ENCODE measurements around the gene LRRC27. TPM values are rescaled to one million over a fixed set of nuclear protein-coding genes. Genes with fewer than 3 reads are reported as not detected.

Gene LRRC27
- polyA plus RNA-seq, 4 donors = 23.2 to 40.2 (median 26.1) TPM

DNA sequence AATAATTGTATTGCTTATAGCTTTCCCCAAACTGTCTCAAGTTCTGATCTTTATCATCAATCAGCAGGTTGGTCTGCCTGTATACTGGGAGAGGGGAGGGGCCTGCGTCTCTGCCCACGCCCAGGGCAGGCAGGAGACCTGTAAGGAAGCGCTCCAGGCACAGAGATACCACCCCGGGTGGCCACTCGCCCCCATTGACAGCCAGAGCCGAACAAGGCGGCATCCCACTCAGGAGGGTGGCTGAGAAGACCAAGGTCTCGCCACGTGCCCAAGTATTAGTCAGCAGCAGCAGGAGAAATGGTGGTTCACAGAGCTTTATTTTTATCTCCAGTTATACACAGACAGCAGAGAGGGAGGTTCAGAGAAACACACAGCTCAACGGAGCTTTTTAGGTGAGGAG lies 31.4 kb upstream of the LRRC27 start:
- DNase-seq (ENCODE audit: low read depth in 4 of 4, low spot score in 3 of 4) = no peak

GRCh38 chr10:132301371-132302330 lies 30.3 kb upstream of the LRRC27 start:
- no peak for DNase-seq (ENCODE audit: low read depth in 4 of 4, low spot score in 3 of 4)

DNA sequence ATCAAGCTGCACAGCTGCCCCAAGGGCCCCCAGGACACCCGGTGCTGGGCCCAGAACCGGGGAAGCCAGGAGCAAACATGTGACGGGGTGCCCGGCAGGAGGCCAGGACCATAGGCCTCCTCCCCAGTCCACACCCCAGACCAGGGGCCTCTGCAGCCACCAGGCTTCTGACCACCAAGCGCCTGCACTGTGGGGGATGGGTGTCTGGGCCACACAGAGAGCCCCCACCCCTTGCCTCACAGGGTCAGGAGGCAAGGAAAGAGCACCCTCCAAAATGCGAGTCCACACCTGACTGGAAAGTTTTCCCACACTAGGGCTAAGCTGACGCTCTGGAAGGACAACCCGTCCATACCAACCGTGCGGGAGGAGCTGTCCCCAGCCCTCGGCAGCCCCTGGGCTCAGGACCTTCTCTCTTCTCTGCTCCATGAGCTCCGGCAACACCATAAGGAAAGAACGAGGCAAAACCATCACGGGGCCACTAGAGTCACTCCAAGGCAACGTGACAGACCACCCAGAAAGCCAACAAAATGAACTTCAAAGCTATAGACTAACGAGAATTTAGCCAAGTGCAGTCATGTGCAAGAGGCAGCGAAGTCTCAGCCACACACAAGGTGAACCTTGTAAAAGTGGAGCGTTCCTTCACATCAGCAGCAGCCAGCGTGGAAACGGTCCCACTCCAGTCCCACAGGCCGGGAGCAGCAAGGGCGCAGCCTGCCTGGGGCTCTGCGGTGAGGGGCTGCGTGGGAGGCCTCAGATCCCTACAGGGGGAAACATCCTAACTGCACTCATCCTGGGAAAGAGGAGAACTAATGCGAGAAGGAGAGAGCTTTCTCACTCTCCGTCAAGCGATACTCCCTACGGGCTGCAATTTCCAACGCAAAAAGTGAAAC lies 29.3 kb upstream of the LRRC27 start:
- DNase-seq (ENCODE audit: low read depth in 4 of 4, low spot score in 3 of 4) = no peak

DNA sequence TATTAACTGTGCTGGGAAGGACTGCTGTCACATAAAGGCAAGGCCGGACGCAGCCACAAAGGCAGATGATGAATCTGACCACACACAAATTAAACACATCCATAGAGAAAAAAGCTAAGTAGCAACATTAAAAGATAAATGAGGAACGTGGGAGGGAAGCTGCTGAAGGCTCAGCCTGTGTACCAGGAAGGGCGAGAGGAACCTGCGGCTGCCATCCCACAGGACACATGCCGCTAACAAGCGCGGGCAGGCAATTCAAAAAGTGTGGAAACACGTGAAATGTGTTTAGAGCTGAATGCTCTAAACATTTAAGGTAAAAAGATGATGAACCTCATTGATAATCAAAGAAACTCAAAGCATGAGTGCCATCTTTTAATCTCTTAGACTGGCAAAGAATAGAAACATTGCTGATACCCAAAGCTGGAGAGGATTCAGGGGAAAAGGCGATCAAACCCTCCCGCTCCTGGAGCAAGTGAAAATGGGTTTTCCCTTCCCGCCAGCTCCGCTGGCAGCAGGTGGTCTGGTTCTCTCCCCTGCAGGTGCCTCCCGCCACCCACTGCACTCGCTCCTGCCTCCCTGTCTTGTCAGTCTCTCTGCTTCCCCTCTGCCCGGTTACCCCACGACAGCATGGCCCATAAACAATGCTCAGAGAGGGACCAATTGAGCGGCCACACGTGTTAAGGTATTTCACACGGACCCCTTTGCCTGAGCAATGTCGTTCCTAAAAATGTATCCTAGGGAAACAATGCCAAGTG lies 28.5 kb upstream of the LRRC27 start:
- DNase-seq (ENCODE audit: low read depth in 4 of 4, low spot score in 3 of 4) = no peak

- no peak for DNase-seq (ENCODE audit: low read depth in 4 of 4, low spot score in 3 of 4)
Measured at GRCh38 chr10:132304756-132305509, 27.1 kb upstream of the LRRC27 start.

- no peak for DNase-seq (ENCODE audit: low read depth in 4 of 4, low spot score in 3 of 4)
Measured at GRCh38 chr10:132305654-132306342, 26.2 kb upstream of the LRRC27 start.

DNA sequence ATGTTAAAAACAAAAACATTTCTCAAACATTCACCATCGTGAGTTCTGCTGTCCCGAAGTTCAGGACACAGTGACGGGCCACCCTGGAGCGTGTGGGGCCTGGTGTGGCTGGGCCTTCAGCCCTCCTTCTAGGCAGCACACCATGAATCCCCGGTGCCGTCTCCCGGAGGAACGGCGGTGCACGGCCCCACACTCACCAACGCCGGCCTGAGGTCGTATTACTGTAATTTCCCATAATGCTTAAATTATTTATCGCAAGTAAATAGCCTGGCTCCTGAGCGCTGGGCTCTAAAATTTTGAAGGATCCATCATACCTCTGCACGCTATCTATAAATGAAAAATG lies 25.7 kb upstream of the LRRC27 start:
- DNase-seq (ENCODE audit: low read depth in 4 of 4, low spot score in 3 of 4) = no peak

DNA sequence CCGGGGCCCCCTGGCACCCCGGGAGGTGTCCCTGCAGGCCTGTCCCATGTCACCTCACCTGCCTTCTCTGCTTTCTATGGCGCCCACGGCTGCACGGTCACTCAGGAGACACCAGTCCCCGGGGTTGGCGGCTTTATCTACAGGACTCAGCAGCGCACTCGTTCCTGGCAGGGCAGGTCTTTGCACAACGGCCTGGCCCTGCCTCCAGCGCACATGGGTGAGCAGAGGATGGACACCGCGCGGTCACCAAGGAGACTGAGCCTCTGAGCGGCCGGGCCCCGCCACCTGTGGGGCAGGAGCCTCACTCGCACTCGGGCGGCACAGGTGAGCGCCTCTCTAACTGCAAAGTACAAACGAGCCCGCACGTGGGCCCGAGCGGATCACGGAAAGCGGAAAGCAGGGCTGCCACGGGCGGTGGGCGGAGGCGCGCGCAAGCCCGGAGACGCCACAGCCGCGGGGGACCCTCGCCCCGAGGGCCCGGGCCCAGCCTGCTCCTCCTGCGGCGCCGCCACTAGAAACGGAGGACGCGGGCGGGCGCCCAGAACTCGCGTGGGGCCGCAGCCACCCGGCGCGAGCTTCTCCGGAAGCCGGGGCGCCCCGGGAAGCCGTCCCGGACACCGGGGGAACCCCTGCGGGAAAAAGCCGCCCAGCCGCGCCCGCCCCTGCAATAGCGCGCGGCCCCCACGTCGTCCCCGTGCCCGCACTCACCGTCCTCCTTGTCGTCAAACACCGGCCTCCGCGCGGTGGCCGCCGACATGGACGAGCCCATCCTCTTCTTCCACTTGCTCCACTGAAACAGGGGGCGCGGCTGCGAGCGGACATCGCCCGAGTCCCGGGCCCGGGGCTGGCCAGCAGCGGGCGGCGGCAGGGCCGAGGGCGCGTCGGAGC lies 24.9 kb upstream of the LRRC27 start:
- no peak for DNase-seq (ENCODE audit: low read depth in 4 of 4, low spot score in 3 of 4)

GRCh38 chr10:132307823-132308586 lies 24.0 kb upstream of the LRRC27 start, which contains the start of gene STK32C:
Gene STK32C (minus strand): TSS chr10:132307950. CDS start chr10:132307833, 117 bp downstream.
- DNase-seq (ENCODE audit: low read depth in 4 of 4, low spot score in 3 of 4) = peak; percentile 73 to 88 (median 77)

DNA sequence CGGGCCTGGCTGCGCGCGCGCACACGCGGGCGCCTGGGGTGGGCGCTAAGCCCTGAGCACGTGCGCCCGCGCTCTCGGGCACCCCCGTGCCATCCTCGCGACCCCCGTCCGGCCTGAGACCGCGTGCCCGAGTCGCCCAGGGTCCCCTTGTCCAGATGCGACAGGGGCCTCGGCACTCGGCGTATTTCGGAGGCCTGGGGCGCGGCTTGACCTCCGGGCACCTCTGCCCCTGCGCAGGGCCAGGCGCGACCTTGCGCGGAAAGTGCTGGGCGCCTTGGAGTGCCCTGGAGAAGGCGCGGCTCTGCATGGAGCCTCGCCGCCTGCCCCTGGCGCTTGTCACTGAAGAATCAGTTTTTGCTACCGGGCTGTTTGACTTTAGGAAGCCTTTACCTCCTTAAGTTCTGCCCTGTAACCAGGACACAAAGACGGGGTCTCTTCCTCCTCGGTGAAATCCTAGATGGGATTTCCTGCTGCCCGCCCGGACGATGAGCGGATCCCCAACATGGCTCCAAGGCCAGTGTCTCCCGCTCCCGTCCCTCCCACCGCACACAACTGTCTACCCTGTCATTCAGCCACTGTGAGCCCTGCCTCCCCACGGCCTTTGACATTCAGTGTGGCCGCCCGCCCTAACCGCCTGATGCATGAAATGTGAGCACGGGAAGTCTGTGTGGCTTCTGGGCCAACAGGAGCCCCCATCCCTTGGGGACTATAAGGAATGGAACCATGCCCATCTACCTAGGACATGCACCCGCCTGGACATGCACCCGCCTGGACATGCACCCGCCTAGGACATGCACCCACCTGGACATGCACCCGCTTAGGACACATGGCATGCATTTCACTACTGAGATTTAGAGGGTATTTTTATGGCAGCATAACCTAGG lies 23.2 kb upstream of the LRRC27 start:
- DNase-seq (ENCODE audit: low read depth in 4 of 4, low spot score in 3 of 4) = no peak

DNA sequence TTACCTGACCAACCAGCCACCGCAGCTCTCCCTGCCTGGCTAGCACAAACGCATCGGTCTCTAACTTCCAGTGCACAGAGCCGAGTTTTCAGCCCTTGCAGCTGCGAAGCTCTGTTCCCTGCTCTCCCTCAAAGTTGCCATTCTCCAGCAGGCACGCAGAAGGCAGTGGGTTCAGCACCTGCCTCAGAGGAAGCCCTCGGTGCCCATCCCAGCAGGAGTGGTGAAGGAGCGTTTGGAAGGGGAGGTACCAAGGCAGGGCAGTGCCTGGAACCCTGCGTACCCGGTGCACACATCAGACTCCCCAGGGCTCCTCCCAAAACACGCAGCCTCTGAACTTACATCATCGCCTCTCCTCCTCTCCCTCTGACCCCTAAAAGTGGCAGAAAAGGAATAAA lies 22.5 kb upstream of the LRRC27 start:
- DNase-seq (ENCODE audit: low read depth in 4 of 4, low spot score in 3 of 4) = no peak

- no peak for DNase-seq (ENCODE audit: low read depth in 4 of 4, low spot score in 3 of 4)
Measured at GRCh38 chr10:132309879-132310591, 22.0 kb upstream of the LRRC27 start.

DNA sequence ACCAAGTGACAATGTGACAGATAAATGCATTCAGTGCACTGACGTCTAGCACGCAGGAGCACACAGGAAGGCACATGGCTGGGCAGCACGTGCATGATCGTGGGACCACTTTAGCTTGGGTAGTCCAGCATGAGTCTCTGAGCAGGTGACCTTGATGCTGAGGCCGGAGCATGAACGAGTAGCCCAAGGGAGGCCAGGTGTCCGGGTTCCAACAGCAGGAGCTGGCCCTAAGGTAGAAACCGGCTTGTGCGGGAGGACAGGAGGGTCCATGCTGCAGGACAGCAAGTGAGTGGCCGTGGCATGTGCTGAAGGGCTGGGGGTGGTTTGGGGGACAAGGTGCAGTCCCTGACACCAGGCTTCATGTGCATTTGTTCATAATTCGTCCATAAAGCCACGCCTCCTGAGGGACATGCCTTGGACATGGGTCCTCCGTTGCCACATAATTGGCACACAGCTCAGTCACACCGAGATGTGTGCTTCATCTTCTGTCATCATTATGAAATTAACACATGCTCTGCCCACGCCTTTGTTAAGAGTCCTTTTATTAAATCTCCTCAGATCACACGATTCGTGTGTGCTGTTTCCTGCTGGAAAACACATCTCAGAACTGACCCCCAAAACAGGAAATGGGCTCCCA lies 21.2 kb upstream of the LRRC27 start:
- no peak for DNase-seq (ENCODE audit: low read depth in 4 of 4, low spot score in 3 of 4)

GRCh38 chr10:132311338-132311939 lies 20.6 kb upstream of the LRRC27 start:
- no peak for DNase-seq (ENCODE audit: low read depth in 4 of 4, low spot score in 3 of 4)

- no peak for DNase-seq (ENCODE audit: low read depth in 4 of 4, low spot score in 3 of 4)
Measured at GRCh38 chr10:132313305-132313704, 18.7 kb upstream of the LRRC27 start.

All from right renal pelvis (tissue), 4 donors.